NT2/D1 (cell line): ENCODE measurements around the gene ACAP2.

Experiments used
- YY1 ChIP-seq: IDR thresholded peaks from 2 replicates; pipeline ENCODE4 v1.6.1; 2011; ENCODE audit not compliant: insufficient read length, insufficient read depth
- ZNF274 ChIP-seq: IDR thresholded peaks from 2 replicates; pipeline ENCODE4 v1.6.1; 2011; ENCODE audit warnings: mild to moderate bottlenecking, low read depth, low read length

GRCh38 chr3:195475614-195476013 lies 32.8 kb upstream of the ACAP2 start:
- TF ChIP-seq YY1 (no peak), ZNF274 (no peak)
